A549 (cell line): ENCODE results near the gene ARID3A.

Experiments
- CBX2 ChIP-seq: fragments of 200-600 bp; sonication (generic); IDR thresholded peaks from 2 replicates; pipeline ENCODE4 v1.6.1; 2016; ENCODE audit warnings: low read depth, mild to moderate bottlenecking, borderline replicate concordance
- CTCF ChIP-seq: fragments of >200 bp; sonication (Bioruptor Twin); formaldehyde crosslinking; IDR thresholded peaks from 3 replicates; pipeline ENCODE4 v1.5.1; 2016
- EP300 ChIP-seq, 2 experiments: fragments of >200 bp; sonication (Bioruptor Twin); formaldehyde crosslinking; IDR thresholded peaks; 2 replicates in 1 of 2; 3 replicates in 1 of 2; pipeline ENCODE4 v1.6.1; 2016 to 2017
- JUNB ChIP-seq: fragments of >200 bp; sonication (Bioruptor Twin); formaldehyde crosslinking; IDR thresholded peaks from 2 replicates; pipeline ENCODE4 v1.6.1; 2016
- KDM1A ChIP-seq: fragments of 200-600 bp; sonication (generic); IDR thresholded peaks from 2 replicates; pipeline ENCODE4 v1.6.1; 2016; ENCODE audit warnings: low read depth, mild to moderate bottlenecking
- NFE2L2 ChIP-seq: fragments of 150-350 bp; conservative IDR thresholded peaks from 2 replicates; pipeline ENCODE4 v1.6.1; 2014; ENCODE audit warnings: low read length
- POLR2A ChIP-seq: IDR thresholded peaks from 2 replicates; pipeline ENCODE4 v1.6.1; 2012; ENCODE audit warnings: mild to moderate bottlenecking, low read length
- RCOR1 ChIP-seq: fragments of 150-350 bp; IDR thresholded peaks from 2 replicates; pipeline ENCODE4 v1.6.1; 2014; ENCODE audit warnings: antibody characterized with exemption, low read length, low read depth
- USF2 ChIP-seq: fragments of 450-650 bp; IDR thresholded peaks from 2 replicates; pipeline ENCODE4 v1.6.1; 2014; ENCODE audit warnings: antibody characterized with exemption
- TF ChIP-seq, protein P1 (sequence below): fragments of 200-600 bp; sonication (generic); IDR thresholded peaks from 2 replicates; pipeline ENCODE4 v1.6.1; 2016; ENCODE audit warnings: antibody characterized with exemption, mild to moderate bottlenecking, moderate library complexity

DNA sequence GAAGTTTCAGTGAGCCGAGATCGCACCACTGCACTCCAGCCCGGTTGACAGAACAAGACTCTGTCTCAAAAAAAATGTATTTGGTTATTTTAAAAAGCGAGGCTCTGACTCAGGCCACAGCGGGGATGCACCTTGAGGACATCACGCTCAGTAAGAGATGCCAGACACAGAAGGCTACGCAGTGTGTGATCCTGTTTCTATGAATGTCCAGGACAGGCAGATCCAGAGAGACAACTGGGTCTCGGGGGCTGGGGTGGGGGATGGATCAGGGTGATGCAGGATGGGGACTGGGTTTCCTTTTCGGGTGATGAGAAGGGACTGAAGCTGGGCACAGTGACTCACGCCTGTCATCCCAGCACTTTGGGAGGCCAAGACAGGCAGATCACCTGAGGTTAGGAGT lies 38.2 kb upstream of the ARID3A start:
- TF ChIP-seq CTCF = no peak
- no peak for TF ChIP-seq POLR2A
- no peak for TF ChIP-seq RCOR1
- TF ChIP-seq, protein P1, sequence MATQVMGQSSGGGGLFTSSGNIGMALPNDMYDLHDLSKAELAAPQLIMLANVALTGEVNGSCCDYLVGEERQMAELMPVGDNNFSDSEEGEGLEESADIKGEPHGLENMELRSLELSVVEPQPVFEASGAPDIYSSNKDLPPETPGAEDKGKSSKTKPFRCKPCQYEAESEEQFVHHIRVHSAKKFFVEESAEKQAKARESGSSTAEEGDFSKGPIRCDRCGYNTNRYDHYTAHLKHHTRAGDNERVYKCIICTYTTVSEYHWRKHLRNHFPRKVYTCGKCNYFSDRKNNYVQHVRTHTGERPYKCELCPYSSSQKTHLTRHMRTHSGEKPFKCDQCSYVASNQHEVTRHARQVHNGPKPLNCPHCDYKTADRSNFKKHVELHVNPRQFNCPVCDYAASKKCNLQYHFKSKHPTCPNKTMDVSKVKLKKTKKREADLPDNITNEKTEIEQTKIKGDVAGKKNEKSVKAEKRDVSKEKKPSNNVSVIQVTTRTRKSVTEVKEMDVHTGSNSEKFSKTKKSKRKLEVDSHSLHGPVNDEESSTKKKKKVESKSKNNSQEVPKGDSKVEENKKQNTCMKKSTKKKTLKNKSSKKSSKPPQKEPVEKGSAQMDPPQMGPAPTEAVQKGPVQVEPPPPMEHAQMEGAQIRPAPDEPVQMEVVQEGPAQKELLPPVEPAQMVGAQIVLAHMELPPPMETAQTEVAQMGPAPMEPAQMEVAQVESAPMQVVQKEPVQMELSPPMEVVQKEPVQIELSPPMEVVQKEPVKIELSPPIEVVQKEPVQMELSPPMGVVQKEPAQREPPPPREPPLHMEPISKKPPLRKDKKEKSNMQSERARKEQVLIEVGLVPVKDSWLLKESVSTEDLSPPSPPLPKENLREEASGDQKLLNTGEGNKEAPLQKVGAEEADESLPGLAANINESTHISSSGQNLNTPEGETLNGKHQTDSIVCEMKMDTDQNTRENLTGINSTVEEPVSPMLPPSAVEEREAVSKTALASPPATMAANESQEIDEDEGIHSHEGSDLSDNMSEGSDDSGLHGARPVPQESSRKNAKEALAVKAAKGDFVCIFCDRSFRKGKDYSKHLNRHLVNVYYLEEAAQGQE = no peak
- no peak for TF ChIP-seq EP300 (IDR thresholded peaks at IDR 0.05)
- TF ChIP-seq NFE2L2 = no peak
- no peak for TF ChIP-seq USF2
- no peak for TF ChIP-seq KDM1A
- no peak for TF ChIP-seq CBX2
- TF ChIP-seq JUNB = no peak
